Renal pelvis (tissue), 4 donors: ENCODE data around the gene ZDHHC8. TPM values are rescaled to one million over a fixed set of nuclear protein-coding genes. Genes with fewer than 3 reads are reported as not detected.
A peak's percentile ranks its signal among the peaks of the same experiment; 100 is the strongest.

ENCODE experiments used
- DNase-seq: peaks from one replicate; pipeline ENCODE4 v3.0.0-alpha.2; 2013
- polyA plus RNA-seq, 3 donors: library from polyadenylated mRNA; unstranded; fragments of 120-200 nt; gene quantifications; one replicate each; pipeline ENCODE4 v1.2.1, GENCODE V29; 2013; ENCODE audit not compliant: insufficient read length in 3 of 3

Gene ZDHHC8
- polyA plus RNA-seq, 3 donors = 50.6 to 59.7 (median 51.6) TPM

- DNase-seq = no peak
These were observed 4.2 kb upstream of the ZDHHC8 start for GRCh38 chr22:20127318-20127868.

- DNase-seq = no peak
These were observed 3.6 kb upstream of the ZDHHC8 start for GRCh38 chr22:20127869-20128618.

- DNase-seq = no peak
These were observed 3.0 kb upstream of the ZDHHC8 start for GRCh38 chr22:20128619-20128901.

GRCh38 chr22:20128902-20129746, 2.5 kb upstream of the ZDHHC8 start:
- no peak for DNase-seq

- no peak for DNase-seq
These were observed 1.9 kb upstream of the ZDHHC8 start for GRCh38 chr22:20129747-20130014.

GRCh38 chr22:20130319-20130718, 1.3 kb upstream of the ZDHHC8 start:
- no peak for DNase-seq

DNA sequence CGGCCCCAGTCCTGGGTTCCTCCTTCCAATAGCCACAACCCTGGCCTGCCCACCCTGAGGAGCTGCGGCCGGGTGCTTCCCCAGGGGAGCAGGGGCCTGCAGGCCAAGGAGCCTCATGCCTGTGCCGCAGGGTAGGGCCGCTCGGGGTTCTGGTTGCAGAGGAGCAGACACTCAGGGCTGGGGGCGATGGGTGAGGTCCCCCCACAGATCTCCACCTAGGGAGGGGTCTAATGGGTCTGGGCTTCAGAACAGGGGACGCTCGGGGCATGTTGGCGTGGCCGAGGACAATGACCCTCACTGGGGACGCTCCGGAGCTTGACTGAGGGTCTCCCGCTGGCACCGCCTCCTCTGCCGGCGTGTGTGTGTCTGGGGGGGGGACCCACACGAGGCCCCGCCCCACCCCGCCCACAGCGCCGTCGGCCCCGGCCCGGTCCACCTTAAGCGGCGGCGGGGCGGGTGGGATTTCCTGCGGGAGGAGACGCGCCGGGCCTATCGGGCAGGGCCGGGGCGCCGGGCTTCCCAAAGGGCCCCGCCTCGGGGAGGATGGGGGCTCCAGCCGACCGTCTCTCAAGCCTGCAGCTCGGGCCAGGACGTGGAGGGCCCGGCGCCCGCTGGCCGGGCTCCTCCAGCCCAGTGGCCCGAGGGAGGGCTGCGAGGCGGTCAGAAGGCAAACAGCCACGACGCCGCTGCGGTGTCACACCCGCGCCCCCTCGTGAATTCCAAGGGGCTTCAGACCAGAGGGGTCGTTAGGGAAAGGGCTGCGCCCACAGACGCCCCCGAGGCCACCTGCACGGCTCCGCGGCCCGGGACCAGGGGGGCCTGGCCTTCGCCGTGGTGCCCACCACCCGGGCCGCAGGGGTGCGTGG, 640 bp upstream of the ZDHHC8 start:
- DNase-seq = peak; percentile 76

GRCh38 chr22:20131859-20132685, 468 bp downstream of the ZDHHC8 start:
- DNase-seq = no peak

- DNase-seq = no peak
These were observed 1.2 kb downstream of the ZDHHC8 start for GRCh38 chr22:20132686-20133246.

DNA sequence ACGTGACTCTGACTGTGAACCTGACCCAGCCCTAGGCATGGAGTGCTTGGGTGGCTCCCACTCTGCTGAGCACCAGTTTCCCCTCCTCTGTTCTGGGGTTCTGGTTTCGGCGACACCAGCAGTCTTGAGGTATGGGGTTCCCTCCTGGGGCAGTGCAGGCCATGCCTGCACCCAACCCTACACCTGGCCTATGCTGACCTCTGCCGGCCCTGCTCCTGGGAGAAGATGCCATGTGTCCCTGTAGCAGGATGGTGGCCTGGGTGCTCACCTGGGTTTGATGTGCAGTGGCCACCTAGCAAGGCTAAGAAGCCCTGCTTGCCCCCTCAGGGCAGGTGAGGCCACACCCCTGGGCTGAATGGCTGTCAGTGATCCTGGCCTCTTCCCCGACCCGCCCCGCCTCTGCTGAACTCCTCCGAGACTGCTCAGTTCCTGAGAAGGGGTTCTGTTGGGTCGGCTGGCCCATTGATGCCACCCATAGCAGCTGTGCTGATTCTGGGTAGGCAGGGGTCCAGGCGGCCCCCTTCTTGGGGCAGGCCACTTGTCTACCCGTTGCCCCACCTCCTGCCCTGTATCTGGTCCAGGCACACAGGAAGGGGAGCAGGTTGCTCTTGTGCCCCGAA, 2.4 kb downstream of the ZDHHC8 start:
- DNase-seq = no peak

GRCh38 chr22:20135265-20135664, 3.7 kb downstream of the ZDHHC8 start:
- DNase-seq = no peak

GRCh38 chr22:20135806-20136602, 4.4 kb downstream of the ZDHHC8 start:
- DNase-seq = no peak

DNA sequence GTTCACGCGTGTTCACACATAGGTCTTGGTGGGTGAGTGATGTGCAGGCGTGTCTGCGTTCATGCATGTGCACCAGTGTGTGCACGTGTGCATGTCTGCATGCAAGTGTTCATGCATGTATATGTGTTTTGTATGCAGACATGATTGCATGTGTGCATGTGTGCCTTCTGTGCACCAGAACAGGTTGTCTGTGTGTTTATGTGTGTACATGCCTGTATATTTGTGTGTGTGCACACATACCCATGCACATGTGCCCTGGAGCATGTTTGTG, 4.9 kb downstream of the ZDHHC8 start:
- DNase-seq = no peak

GRCh38 chr22:20137113-20137512, 5.5 kb downstream of the ZDHHC8 start:
- no peak for DNase-seq

DNA sequence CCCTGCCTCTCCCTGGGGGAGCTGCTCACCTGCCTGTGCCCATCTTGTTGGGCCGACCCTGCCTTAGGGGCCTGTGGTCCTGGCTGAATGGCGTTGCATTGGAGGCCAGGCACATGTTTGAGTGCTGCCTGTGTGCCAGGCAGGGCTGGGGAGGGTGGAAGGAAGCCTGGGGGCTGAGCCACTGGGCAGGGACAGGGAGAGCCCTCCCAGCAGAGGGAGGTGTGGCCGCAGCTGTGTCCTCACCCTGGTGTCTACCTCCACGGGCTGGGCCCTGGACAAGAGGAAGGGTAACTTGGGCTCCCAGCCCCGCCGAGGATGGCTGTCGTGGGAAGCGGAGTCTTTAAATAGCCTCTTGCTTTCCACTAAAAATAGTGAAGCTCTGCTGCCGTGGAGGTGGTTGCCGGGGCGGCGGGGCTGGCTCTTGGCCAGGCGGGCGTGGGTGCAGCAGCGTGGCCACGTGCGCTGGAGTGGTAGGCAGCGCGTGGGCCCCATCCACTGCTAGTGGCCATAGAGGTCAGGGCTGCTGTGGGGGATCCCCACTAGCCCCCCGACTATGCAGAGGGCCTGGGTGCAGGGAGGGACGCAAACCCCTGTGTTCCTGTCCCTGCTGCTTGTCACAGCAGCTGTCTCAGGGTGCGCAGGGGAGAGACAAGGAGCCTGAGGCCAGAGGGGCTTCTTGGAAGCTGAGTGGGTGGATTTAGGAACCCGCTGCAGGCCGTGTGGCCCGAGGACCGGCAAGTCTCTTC, 6.2 kb downstream of the ZDHHC8 start:
- no peak for DNase-seq

- DNase-seq = no peak
These were observed 6.8 kb downstream of the ZDHHC8 start for GRCh38 chr22:20138417-20138738.

DNA sequence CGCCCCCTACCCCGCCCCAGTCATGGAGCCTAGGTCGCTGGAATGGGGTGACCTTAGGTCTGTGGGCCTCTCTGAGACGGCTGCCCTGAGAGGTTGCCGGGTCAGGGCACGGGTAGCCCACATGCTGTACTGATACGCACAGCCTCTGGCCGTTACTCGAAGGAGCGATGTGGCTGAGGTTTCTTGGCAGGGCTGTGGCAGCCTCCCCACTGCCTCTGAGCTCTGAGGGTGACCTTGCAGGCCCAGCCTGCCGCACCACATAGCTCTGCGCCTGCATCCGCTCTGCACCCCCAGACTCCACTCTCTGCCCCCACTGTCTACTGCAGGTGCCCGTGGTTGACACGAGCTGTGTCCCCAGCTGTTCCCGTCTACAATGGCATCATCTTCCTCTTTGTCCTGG, 7.3 kb downstream of the ZDHHC8 start:
- DNase-seq = no peak

DNA sequence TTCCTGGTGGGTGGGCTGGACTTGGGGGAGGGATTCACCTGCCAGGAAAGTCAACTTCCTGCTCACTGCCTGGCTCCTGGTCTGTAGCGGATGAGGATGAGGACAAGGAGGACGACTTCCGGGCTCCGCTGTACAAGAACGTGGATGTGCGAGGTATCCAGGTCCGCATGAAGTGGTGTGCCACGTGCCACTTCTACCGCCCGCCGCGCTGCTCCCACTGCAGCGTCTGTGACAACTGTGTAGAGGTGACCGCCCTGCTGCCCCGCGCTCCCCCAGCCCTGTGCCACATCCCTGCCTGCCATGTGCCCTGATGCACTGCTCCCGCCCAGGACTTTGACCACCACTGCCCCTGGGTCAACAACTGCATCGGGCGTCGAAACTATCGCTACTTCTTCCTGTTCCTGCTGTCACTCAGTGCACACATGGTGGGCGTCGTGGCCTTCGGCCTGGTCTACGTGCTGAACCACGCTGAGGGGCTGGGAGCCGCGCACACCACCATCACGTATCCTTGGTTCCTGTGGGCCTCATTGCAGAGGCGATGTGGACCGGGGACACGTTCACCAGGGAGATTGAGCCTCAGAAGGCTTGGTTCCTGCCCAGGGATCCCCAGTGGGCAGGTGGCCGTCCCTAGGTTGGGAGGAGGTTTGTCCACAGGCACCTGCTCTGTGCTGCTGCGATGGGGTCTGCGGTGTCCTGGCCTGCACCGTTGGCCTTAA, 7.9 kb downstream of the ZDHHC8 start:
- no peak for DNase-seq

- DNase-seq = no peak
These were observed 8.5 kb downstream of the ZDHHC8 start for GRCh38 chr22:20140107-20140445.
